Immature natural killer cell (primary cell): ENCODE measurements around the gene CCDC170. TPM values are rescaled to one million over a fixed set of nuclear protein-coding genes. Genes with fewer than 3 reads are reported as not detected.
"Not testable (repeated sequence)": the region's sequence is repeated elsewhere in the genome, so short reads cannot be mapped to it uniquely, and the experiment has no call there.

Source experiments
- DNase-seq, 3 donors: peaks; one replicate each; pipeline ENCODE4 v3.0.0; 2022; ENCODE audit warnings: mixed read lengths in 1 of 3
- H3K27ac Mint-ChIP-seq, 6 donors: one replicate each; pipeline ENCODE4 v1.8.0; 2020; ENCODE audit warnings: mixed read lengths in 6 of 6, mild to moderate bottlenecking in 5 of 6, inconsistent platforms in 4 of 6, moderate library complexity in 3 of 6
- H3K27me3 Mint-ChIP-seq, 3 donors: one replicate each; pipeline ENCODE4 v1.8.0; 2020 to 2021; ENCODE audit warnings: low read depth in 3 of 3, mild to moderate bottlenecking in 3 of 3, mixed read lengths in 3 of 3, moderate library complexity in 3 of 3, inconsistent platforms in 1 of 3
- H3K36me3 Mint-ChIP-seq, 3 donors: one replicate each; pipeline ENCODE4 v1.8.0; 2020; ENCODE audit warnings: mixed read lengths in 3 of 3, inconsistent platforms in 2 of 3, mild to moderate bottlenecking in 2 of 3
- H3K4me1 Mint-ChIP-seq, 2 donors: one replicate each; pipeline ENCODE4 v1.8.0; 2020; ENCODE audit warnings: inconsistent platforms in 2 of 2, mild to moderate bottlenecking in 2 of 2, mixed read lengths in 2 of 2, moderate library complexity in 1 of 2
- H3K4me3 Mint-ChIP-seq, 5 donors: one replicate each; pipeline ENCODE4 v1.8.0; 2020; ENCODE audit warnings: mild to moderate bottlenecking in 5 of 5, mixed read lengths in 5 of 5, inconsistent platforms in 3 of 5, moderate library complexity in 3 of 5
- H3K9me3 Mint-ChIP-seq, 6 donors: one replicate each; pipeline ENCODE4 v1.8.0; 2020; ENCODE audit warnings: mild to moderate bottlenecking in 6 of 6, mixed read lengths in 6 of 6, inconsistent platforms in 4 of 6, moderate library complexity in 3 of 6
- polyA plus RNA-seq, 3 donors: library from polyadenylated mRNA; unstranded; fragments of 300-500 nt; fragmentation: Illumina TruSeq; gene quantifications; one replicate each; pipeline ENCODE4 v1.2.3, GENCODE V29; 2021

The CCDC170 gene
- polyA plus RNA-seq, 3 donors from 2014 or later: 0.78 TPM; not detected in 2

DNA sequence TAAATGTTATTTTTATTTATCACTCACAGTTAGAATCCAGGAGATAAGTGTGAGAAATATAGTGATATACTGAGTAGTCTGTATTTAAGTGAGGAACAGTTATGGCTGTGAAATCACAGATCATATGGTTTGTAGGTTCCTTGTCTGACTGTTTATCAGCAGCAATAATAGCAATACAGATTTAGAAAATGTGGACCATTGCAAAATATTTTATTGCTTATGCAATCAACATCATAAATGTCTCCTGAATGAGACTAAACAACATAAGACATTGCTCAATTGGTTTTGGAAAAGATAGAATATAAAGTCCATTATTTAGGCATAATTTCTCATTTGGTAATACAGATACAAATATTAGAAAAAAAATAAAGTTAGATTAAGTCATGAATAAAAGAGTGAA, 43.7 kb downstream of the CCDC170 start:
- no peak overlapping the region for H3K27ac Mint-ChIP-seq
- H3K4me1 Mint-ChIP-seq: no peaks in the 10 kb centered on the region
- H3K9me3 Mint-ChIP-seq: peaks cover 3 to 18% (median 11%) of the 10 kb centered on the region in 6 donors
- no peak for DNase-seq
- H3K27me3 Mint-ChIP-seq: peaks cover 0 to 3% (median 2%) of the 10 kb centered on the region in 3 donors
- no peak overlapping the region for H3K4me3 Mint-ChIP-seq
- no peaks in the 10 kb centered on the region for H3K36me3 Mint-ChIP-seq

DNA sequence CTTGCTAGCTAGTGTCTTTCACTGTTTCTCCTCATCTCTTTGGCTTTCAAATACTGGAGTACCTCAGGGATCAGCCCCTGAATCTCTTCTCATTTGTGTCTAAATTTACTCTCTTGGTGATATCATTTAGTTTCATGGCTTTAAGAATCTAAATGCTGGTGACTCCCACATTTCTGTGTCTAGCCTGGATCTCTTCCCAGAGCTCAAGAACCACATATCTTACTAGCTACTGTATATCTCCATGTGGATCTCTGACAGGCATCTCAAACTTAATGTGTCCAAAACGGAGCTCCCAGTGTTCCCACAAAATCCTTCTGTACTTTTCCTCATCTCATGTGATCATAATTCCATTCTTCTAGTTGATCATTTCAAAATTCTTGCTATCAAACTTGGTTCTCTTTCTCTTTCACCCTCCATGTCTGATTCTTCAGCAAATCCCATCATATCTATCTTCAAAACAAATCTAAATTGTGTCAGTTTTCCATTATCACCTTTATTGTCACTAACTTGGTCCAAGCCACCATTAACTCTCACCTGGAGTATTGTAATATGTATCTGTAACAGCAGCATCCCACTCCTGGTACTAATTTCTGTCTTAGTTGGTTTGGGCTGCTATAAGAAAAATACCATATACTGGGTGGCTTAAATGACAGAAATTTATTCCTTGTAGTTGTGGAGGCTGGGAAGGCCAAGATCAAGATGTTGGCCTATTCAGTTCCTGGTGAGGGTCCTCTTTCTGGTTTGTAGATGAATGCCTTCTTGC, 45.9 kb downstream of the CCDC170 start:
- H3K4me1 Mint-ChIP-seq: peaks cover 0 to 4% of the 10 kb centered on the region in 2 donors
- H3K27me3 Mint-ChIP-seq: peaks cover 0 to 3% (median 2%) of the 10 kb centered on the region in 3 donors
- DNase-seq: no peak
- no peaks in the 10 kb centered on the region for H3K36me3 Mint-ChIP-seq
- peaks cover 3 to 18% (median 10%) of the 10 kb centered on the region in 6 donors for H3K9me3 Mint-ChIP-seq
- no peak overlapping the region for H3K27ac Mint-ChIP-seq
- no peak overlapping the region for H3K4me3 Mint-ChIP-seq

DNA sequence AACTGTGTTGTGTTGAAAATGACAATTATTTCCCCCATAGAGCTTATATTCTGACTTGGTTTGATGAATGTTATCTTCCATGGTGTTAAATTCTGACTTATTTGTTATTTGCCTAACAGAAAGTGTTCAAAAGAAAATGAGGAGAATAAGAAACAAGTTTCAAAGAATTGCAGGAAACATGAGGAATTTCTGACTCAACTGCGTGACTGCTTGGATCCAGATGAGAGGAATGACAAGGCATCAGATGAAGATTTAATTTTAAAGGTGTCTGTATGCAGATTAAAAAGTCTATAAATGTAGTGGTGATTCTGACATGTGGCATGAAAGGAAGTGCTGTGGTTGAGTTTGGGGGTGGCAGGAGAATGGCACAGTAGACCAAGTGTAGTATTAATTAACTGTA, 50.6 kb downstream of the CCDC170 start:
- no peak for DNase-seq
- no peak overlapping the region for H3K4me3 Mint-ChIP-seq
- peaks cover 0 to 5% of the 10 kb centered on the region in 2 donors for H3K4me1 Mint-ChIP-seq
- no peak overlapping the region for H3K27ac Mint-ChIP-seq
- H3K36me3 Mint-ChIP-seq: no peaks in the 10 kb centered on the region
- H3K9me3 Mint-ChIP-seq: peaks cover 3 to 18% (median 8%) of the 10 kb centered on the region in 6 donors
- H3K27me3 Mint-ChIP-seq: peaks cover 0 to 9% (median 5%) of the 10 kb centered on the region in 3 donors

DNA sequence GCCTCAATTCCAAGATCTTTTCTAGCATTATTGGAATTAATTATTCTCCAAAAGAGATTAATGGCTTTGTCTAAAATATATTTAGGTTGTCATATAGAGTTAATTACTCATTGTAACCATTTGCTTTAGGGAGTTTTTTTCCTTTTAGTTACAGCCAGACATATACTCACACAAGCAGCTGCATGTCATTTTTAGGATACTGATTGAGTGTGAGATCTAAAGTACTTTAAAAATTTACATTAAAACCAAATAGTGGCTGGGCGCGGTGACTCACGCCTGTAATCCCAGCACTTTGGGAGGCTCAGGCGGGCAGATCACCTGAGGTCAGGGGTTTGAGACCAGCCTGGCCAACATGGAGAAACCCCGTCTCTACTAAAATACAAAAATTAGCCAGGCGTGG, 51.1 kb downstream of the CCDC170 start:
- H3K27ac Mint-ChIP-seq, DNase-seq, H3K36me3 Mint-ChIP-seq, H3K27me3 Mint-ChIP-seq, H3K4me3 Mint-ChIP-seq, H3K4me1 Mint-ChIP-seq: not testable (repeated sequence)
- peaks cover 2 to 14% (median 5%) of the 10 kb centered on the region in 6 donors for H3K9me3 Mint-ChIP-seq

DNA sequence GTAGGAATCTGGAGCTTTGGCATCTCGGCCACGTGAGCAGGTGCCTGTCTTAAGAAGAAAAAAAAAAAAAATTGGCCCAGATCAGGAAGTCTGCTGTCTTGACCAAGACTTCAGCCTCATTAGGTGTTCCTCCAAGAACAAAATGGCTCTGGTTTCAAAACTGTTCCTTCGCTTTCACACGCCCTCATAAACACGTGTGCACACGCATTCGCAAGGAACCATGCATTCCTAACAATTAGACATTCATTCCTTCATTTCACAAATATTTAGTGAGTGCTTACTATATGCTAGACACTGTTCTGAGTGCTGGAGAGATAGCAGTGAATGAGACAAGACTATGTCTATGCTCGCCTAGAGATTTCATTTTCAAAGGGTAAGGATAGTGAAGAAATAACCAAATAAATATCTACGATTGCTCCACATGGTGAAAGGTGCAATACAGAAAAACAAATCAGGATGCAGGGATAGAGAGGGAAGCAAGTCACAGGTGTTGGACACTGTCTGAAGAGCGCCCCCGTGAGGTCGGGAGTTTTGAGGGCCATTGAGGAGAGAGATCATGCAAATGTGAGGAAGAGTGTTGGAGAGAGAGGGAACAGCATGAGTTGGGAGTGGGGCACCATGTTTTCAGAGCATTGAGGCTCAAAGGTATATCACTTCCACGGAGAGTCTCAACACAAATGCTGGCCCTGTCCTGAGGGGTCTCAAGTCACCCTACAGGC, 53.3 kb downstream of the CCDC170 start:
- peaks cover 0 to 7% (median 2%) of the 10 kb centered on the region in 3 donors for H3K27me3 Mint-ChIP-seq
- no peaks in the 10 kb centered on the region for H3K9me3 Mint-ChIP-seq
- no peak overlapping the region for H3K4me3 Mint-ChIP-seq
- H3K27ac Mint-ChIP-seq: no peak overlapping the region
- no peak for DNase-seq
- H3K4me1 Mint-ChIP-seq: peaks cover 8 to 16% of the 10 kb centered on the region in 2 donors
- no peaks in the 10 kb centered on the region for H3K36me3 Mint-ChIP-seq

DNA sequence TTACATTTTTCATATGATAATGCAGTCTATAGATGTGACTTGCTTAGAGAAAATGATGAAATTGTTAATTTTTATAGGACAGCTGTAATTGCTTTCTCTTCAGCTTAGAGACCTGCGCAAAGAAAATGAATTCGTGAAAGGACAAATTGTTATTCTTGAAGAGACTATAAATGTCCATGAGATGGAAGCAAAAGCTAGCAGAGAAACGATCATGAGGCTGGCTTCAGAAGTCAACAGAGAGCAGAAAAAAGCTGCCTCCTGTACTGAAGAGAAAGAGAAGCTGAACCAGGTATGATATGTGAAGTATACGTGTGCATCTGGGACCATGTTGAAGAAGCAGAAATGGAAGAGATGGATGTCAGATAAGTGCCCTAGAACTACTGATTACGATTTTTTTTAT, 54.4 kb downstream of the CCDC170 start:
- Mint-ChIP-seq H3K4me3 (no peak overlapping the region), H3K4me1 (peaks cover 8 to 20% of the 10 kb centered on the region in 2 donors)

DNA sequence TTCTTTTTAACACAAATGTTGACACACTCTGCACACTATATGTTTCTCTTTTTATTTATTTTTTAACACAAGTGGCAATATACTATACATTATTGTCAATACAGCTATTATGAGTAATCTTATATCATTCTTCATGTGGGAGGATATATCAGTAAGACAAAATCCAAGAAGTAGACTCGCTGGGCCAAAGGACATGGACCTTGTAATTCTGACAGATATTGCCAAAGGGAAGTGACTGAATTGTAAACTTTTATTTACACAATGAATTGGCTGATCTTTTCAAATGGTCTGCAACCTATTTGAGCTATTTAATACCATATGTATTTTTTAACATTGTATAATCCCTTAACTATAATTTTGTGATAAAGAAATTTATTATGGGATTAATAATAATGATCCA, 56.0 kb downstream of the CCDC170 start:
- H3K4me3 Mint-ChIP-seq: no peak overlapping the region
- peaks cover 3 to 6% (median 4%) of the 10 kb centered on the region in 3 donors for H3K27me3 Mint-ChIP-seq
- H3K9me3 Mint-ChIP-seq: peaks cover 0 to 2% (median 0%) of the 10 kb centered on the region in 6 donors
- no peaks in the 10 kb centered on the region for H3K36me3 Mint-ChIP-seq
- no peak overlapping the region for H3K27ac Mint-ChIP-seq
- DNase-seq: no peak
- H3K4me1 Mint-ChIP-seq: peaks cover 8 to 15% of the 10 kb centered on the region in 2 donors

More for the DNA sequence above, 54.4 kb downstream of the CCDC170 start:
- peaks cover 0 to 2% (median 0%) of the 10 kb centered on the region in 6 donors for H3K9me3 Mint-ChIP-seq
- peaks cover 0 to 7% (median 2%) of the 10 kb centered on the region in 3 donors for H3K27me3 Mint-ChIP-seq
- no peak for DNase-seq
- H3K27ac Mint-ChIP-seq: no peak overlapping the region
- H3K36me3 Mint-ChIP-seq: no peaks in the 10 kb centered on the region

DNA sequence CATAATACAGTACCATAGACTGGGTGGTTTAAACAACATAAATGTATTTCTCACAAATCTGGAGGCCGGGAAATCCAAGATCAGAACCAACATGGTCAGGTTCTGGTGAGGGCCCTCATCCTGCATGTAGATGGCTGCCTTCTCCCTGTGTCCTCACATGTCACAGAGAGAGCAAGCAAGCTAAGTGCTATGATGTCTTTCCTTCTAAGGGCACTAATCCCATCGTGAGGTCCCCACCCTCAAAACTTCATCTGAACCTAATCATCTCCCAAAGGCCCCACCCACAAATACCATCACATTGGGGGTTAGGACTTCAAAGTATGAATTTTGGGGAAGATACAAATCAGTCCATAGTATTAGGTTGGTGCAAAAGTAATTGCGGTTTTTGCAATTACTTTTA, 56.8 kb downstream of the CCDC170 start:
- no peak overlapping the region for H3K27ac Mint-ChIP-seq
- no peak for DNase-seq
- no peak overlapping the region for H3K4me3 Mint-ChIP-seq
- H3K27me3 Mint-ChIP-seq: peaks cover 3 to 4% (median 4%) of the 10 kb centered on the region in 3 donors
- H3K9me3 Mint-ChIP-seq: peaks cover 0 to 2% (median 0%) of the 10 kb centered on the region in 6 donors
- no peaks in the 10 kb centered on the region for H3K36me3 Mint-ChIP-seq
- peaks cover 8 to 14% of the 10 kb centered on the region in 2 donors for H3K4me1 Mint-ChIP-seq

DNA sequence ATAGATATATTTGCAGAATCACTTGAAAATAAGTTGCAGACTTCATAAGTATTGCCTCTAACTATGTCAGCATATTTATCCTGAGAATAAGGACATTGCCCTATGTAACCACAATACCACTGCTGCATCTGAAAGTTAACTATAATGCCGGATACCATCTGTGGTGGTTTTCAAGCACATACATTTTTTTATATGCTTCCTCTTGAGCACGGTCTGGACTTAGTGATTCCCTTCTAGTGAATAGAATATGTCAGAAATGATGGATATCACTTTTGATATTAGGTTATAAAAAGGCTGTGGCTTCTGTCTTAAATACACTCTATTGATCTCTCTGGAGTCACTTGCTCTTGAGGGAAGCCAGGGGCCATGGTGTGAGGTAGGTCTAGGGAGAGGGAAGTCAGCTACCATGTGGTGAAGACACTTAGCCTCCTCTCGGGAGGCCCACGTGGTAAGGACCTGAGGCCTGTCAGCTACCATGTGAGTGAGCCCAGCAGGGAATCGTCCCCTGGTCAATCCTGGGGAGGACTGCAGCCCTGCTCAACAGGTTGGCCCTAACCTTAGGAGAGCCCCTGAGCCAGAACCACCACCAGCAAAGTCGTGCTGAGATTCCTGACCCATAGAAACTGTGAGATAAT, 57.5 kb downstream of the CCDC170 start:
- peak overlapping the region in 1 of 5 donors; percentile 13 for H3K4me3 Mint-ChIP-seq
- H3K4me1 Mint-ChIP-seq: peaks cover 8 to 14% of the 10 kb centered on the region in 2 donors
- peaks cover 3 to 4% (median 4%) of the 10 kb centered on the region in 3 donors for H3K27me3 Mint-ChIP-seq
- peaks cover 0 to 2% (median 0%) of the 10 kb centered on the region in 6 donors for H3K9me3 Mint-ChIP-seq
- H3K36me3 Mint-ChIP-seq: no peaks in the 10 kb centered on the region
- DNase-seq: peak in 1 of 3 donors; percentile 12
- no peak overlapping the region for H3K27ac Mint-ChIP-seq

DNA sequence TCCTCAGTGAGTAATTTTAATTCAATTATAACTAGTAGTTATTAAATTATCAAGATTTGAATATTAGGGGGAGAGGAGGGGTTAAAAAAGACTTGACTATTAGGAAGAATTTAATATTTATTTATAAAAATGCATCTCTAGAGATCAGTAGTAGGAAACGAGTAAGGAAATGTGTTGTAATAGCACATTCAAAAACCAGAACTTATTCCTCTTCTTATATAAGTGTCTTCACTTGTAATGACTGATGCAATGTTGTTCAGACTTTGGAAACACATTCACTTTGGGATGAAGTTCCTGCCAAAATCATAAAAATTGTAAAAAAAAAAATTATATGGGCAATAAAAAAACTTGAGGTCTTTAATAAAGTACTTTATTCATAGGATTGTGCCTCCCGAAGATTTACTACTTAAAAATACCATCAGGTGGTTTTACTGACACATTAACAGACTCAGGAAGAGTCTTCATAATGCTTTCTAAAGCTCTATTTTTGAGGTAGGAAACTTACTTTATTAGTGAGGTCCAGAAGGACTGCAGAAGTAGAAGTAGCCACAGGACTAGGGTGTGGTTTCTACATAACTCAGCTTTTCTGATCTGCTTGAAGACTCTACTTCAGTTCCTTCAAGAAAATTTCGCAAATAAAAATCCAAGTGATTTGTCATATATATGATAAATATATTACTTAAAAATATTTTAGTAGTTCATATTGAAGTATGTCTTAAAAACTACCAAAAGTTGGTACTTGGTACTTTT, 59.8 kb downstream of the CCDC170 start:
- Mint-ChIP-seq H3K9me3 (peaks cover 0 to 8% (median 0%) of the 10 kb centered on the region in 6 donors), H3K36me3 (no peaks in the 10 kb centered on the region), H3K27me3 (peaks cover 2 to 7% (median 4%) of the 10 kb centered on the region in 3 donors), H3K4me3 (no peak overlapping the region), H3K27ac (no peak overlapping the region), H3K4me1 (peaks cover 8 to 14% of the 10 kb centered on the region in 2 donors)
- DNase-seq: no peak

DNA sequence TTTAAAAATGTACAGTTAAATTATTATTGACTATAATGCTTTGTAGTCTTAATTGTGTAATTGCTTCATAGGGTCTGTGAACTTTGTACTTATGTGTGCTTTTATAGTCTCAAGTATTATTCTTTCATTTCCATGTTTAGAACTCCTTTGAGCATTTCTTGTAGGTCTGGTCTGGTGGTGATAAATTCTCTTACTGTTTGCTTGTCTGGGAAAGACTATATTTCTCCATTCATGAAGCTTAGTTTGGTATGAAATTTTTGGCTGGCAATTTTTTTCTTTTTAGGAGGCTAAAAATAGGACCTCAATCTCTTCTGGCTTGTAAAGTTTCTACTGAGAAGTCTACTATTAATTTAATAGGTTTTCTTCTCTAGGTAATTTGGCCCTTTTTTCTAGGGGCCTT, 67.4 kb downstream of the CCDC170 start:
- H3K9me3 Mint-ChIP-seq: peaks cover 11 to 40% (median 29%) of the 10 kb centered on the region in 6 donors
- peaks cover 0 to 11% (median 3%) of the 10 kb centered on the region in 3 donors for H3K27me3 Mint-ChIP-seq
- H3K27ac Mint-ChIP-seq: no peak overlapping the region
- no peaks in the 10 kb centered on the region for H3K4me1 Mint-ChIP-seq
- peaks cover 0 to 11% (median 8%) of the 10 kb centered on the region in 3 donors for H3K36me3 Mint-ChIP-seq
- no peak overlapping the region for H3K4me3 Mint-ChIP-seq
- no peak for DNase-seq

DNA sequence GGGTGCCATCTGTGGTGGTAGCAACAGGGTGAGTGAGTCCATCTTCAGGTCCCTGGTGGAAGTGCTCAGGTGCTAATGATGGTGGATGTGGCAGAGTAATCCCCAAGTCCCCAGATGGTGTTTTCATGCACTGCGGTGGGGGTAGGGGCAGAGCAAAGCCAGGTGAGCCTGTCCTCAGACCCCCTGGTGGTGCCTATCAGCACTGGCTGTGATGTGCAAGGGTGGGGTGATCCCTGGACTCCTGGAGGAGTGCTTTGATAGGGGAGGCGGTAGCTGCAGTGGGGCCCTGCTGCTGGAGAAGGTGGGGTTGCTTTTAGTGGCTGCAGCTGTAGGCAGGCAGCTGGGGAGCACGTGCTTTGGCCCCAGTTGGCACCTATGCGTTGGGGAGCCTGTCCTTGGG, 70.8 kb downstream of the CCDC170 start:
- H3K4me1 Mint-ChIP-seq: no peaks in the 10 kb centered on the region
- H3K4me3 Mint-ChIP-seq: no peak overlapping the region
- DNase-seq: no peak
- peaks cover 0 to 11% (median 8%) of the 10 kb centered on the region in 3 donors for H3K36me3 Mint-ChIP-seq
- peaks cover 11 to 40% (median 27%) of the 10 kb centered on the region in 6 donors for H3K9me3 Mint-ChIP-seq
- no peak overlapping the region for H3K27ac Mint-ChIP-seq
- H3K27me3 Mint-ChIP-seq: peaks cover 0 to 7% (median 0%) of the 10 kb centered on the region in 3 donors

DNA sequence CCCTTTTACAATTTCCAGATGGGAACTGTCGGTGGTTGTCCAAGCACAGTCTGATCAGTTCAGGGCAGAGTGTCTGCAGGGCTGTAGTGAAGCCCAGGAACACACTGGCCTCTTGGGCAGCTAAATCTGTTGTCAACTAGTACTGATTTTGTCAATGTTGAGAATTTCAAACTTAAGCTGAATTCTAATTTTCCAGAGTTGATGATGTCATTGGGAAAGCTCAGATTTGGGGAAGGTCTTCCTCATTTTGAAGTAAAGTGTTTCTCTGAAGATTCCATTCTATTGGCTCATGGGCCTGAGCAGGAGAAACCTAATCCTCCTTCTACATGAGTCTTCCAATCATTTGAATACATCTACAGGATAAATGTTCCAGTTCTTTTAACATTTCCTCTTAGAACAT, 72.1 kb downstream of the CCDC170 start:
- no peak for DNase-seq
- Mint-ChIP-seq H3K27me3 (peaks cover 0 to 4% (median 0%) of the 10 kb centered on the region in 3 donors), H3K4me3 (no peak overlapping the region), H3K9me3 (peaks cover 7 to 28% (median 21%) of the 10 kb centered on the region in 6 donors), H3K27ac (no peak overlapping the region), H3K36me3 (peaks cover 0 to 11% (median 8%) of the 10 kb centered on the region in 3 donors), H3K4me1 (no peaks in the 10 kb centered on the region)
